ENCODE results near the gene MBNL1. TPM values are rescaled to one million over a fixed set of nuclear protein-coding genes. Genes with fewer than 3 reads are reported as not detected.

MBNL1 gene
- total and polyA plus RNA-seq, 2 of the 4 experiments (the other 2 are of a cell fraction) = 127 to 664 TPM

- TF ChIP-seq ELK1 (IDR thresholded peaks at IDR 0.05; ENCODE audit: borderline replicate concordance, low read depth, low read length) = no peak
Observed at GRCh38 chr3:152471814-152472671, 203.3 kb downstream of the MBNL1 start (continued).

- H3K4me2 ChIP-seq (ENCODE audit: low read depth, low read length) = no peak overlapping the region
- WGBS, 2 experiments (ENCODE audit: extremely low coverage in 2 of 2, insufficient read length in 1 of 2) = 100% methylated on average over 2 of the region's 3 CpGs; no CpG with 5 or more reads in 1 of the 2 experiments
- BruUV-seq (replicated peaks) = no TSS peak
Observed at GRCh38 chr3:152472672-152472954, 203.9 kb downstream of the MBNL1 start.

More at GRCh38 chr3:152472672-152472954, 203.9 kb downstream of the MBNL1 start:
- no peaks in the 10 kb centered on the region for H3K9me1 ChIP-seq (ENCODE audit: insufficient read depth, low read length)
- H2AK9ac ChIP-seq (replicated peaks; ENCODE audit: low read depth, low read length, poor library complexity) = no peak overlapping the region
- no peaks in the 10 kb centered on the region for H4K20me1 ChIP-seq (ENCODE audit: insufficient read depth, low read length)
- H3K23ac ChIP-seq (ENCODE audit: low read depth, low read length) = no peak overlapping the region
- no peaks in the 10 kb centered on the region for H3K9me3 ChIP-seq (ENCODE audit: control insufficient read depth, insufficient read depth, low read length)
- ATAC-seq (ENCODE audit: low read depth) = no peak
- 0 out of 3 replicates have a peak overlapping the region, but pooled peaks have one; percentile 31 for H2BK15ac ChIP-seq (ENCODE audit: low read depth, low read length)
- H3K79me1 ChIP-seq (ENCODE audit: low read depth in 1 of 2, low read length in 2 of 2) = no peaks in the 10 kb centered on the region
- no peak overlapping the region for H3K27ac ChIP-seq (ENCODE audit: insufficient read depth, low read length)
- no peaks in the 10 kb centered on the region for H3K27me3 ChIP-seq (ENCODE audit: control insufficient read depth, insufficient read depth, low read length)
- H2BK120ac ChIP-seq (ENCODE audit: low read depth, low read length) = no peak overlapping the region
- 0 out of 4 replicates have a peak overlapping the region, but pooled peaks of 1 of the 2 experiments have one; percentile 58 for H4K8ac ChIP-seq (ENCODE audit: low read depth in 2 of 2, low read length in 2 of 2)
- H3K4ac ChIP-seq (ENCODE audit: low read depth, low read length) = no peak overlapping the region
- TF ChIP-seq MAFK (IDR thresholded peaks at IDR 0.05; ENCODE audit: low read depth, low read length) = no peak
- no peak for TF ChIP-seq CTCF (conservative IDR thresholded peaks at IDR 0.05; ENCODE audit: low read depth, low read length)
- no peak for TF ChIP-seq RAD21 (IDR thresholded peaks at IDR 0.05; ENCODE audit: low read length)
- no peak for TF ChIP-seq USF2 (IDR thresholded peaks at IDR 0.05; ENCODE audit: low read depth, low read length)
- no peak for TF ChIP-seq BHLHE40 (IDR thresholded peaks at IDR 0.05; ENCODE audit: low read depth, low read length)
- no peaks in the 10 kb centered on the region for H3K36me3 ChIP-seq (ENCODE audit: control insufficient read depth, insufficient read depth, low read length)
- no peak overlapping the region for H4K5ac ChIP-seq (ENCODE audit: low read depth, low read length)
- CTCF ChIA-PET = interaction anchor here (0.6 kb wide), 2 partner anchors 264 to 848 kb away, joined by 3 read pairs; no protein-coding TSS in a partner anchor
- H3K9ac ChIP-seq (ENCODE audit: low read depth, low read length) = no peak overlapping the region
- in situ Hi-C loops (cut with MboI; ENCODE audit: low sequenced_read_pairs) = no loop called here
- no peak overlapping the region for H2AK5ac ChIP-seq (ENCODE audit: low read depth, low read length)
- H3K56ac ChIP-seq (ENCODE audit: extremely low read depth, insufficient read depth, low read length) = no peak overlapping the region
- dilution Hi-C loops (cut with HindIII; ENCODE audit: low sequenced_read_pairs, unreplicated experiment) = no loop called here
- H3K18ac ChIP-seq (ENCODE audit: low read depth, low read length) = no peak overlapping the region
- intact Hi-C loops (cut with micrococcal nuclease) = loop anchor here (10.0 kb wide), 1 partner anchor 492 kb away; no protein-coding TSS in a partner anchor
- no peak for DNase-seq
- H3K4me1 ChIP-seq (ENCODE audit: control insufficient read depth, insufficient read depth, low read length) = no peaks in the 10 kb centered on the region
- no peak overlapping the region for H2BK20ac ChIP-seq (ENCODE audit: low read depth, low read length)
- no peak overlapping the region for H2BK5ac ChIP-seq (ENCODE audit: low read depth, low read length, poor library complexity, severe bottlenecking)
- no peak overlapping the region for H3K14ac ChIP-seq (replicated peaks; ENCODE audit: low read depth, low read length)
- H2AFZ ChIP-seq (replicated peaks; ENCODE audit: low read length, poor library complexity) = no peak overlapping the region
- POLR2A ChIA-PET (ENCODE audit: unreplicated experiment) = no interaction called here
- H4K91ac ChIP-seq (ENCODE audit: insufficient read depth, low read depth, low read length) = no peak overlapping the region
- no peak overlapping the region for H3K4me3 ChIP-seq (ENCODE audit: insufficient read depth, low read depth, low read length)
